OCI-M2 (cell line): ENCODE results near the gene ZNF24.

Experiments used
- DNase-seq: peaks from one replicate; lab custom pipeline; 2025; ENCODE audit not compliant: unreplicated experiment; lab: John Stamatoyannopoulos, UW

The ZNF24 gene

DNA sequence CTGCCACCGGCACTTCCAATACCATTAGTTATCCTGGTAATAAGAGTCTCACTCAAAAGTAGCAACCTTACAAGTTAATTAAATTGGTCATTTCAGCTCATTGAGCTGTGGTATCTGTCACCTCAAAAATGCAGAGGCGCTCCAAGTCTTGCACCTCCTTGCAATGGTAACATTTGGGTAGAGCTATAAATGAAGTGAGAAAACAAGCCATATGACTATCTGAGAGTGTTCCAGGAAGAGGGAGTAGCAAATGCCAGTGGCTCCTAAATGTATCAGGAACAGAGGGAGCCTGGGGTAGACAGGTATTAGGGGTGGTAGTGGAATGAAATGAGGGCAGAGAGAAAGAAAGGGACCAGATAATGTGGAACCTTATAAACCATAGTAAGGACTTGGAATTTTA lies 48.2 kb downstream of the ZNF24 start:
- no peak for DNase-seq

- DNase-seq, result no peak
These were observed 53.1 kb downstream of the ZNF24 start for GRCh38 chr18:35291166-35291565.

DNA sequence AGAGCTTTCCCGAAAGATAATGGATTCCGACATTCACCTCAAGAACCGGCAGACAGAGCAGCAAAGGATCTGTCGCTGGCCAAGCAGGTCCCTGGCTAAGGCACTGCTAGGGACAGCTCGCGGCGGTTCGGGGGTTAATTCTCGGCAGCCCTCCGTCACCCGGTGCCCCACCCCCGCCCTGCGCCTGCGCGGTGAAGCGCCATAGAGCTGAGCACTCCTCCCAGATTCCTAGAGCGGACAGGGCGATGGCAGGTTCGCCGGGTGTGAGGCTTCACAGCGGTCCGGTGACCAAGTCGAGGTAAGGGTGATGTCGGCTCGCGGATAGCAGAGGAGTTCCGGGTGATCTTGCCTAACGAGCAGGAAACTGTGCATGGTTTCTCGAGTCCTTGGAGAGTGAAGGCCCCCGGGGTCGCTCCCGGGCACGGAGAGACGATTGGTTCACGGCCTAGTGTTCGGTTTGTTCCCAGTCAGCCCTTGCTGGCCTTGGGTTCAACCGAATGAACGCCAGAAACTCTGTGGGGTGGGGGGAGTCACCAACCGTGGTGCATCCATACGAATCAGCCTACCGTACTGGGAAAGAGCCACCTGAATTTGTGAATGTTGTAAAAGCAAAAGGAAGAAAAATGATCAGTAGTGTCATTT lies 54.0 kb downstream of the ZNF24 start, which contains the start of gene ZSCAN30:
Gene ZSCAN30 (minus strand): TSS at position 136 of the 642 bp plus-strand sequence. CDS start 25,877 bp downstream, outside the sequence.
- DNase-seq, result peak; percentile 48

GRCh38 chr18:35289727-35290093 lies 54.5 kb downstream of the ZNF24 start:
- DNase-seq, result no peak

DNA sequence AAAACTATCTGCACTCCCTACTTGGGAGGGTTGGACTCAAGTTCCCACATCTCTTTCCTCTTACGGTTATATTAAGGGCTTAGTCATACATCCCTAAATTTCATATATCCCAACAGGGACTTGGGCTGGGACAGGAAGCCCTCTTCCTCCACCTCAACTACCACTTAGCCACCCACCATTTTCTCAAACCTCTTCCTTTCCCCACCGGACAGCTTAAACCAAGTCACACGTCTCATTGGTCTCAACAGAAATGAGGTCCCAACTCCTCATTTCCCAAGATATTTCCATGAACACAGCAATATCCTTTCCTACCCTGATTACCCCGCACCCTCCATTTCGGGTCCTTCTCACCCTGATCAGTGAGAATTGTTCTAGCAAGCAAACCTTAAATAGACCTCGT lies 54.9 kb downstream of the ZNF24 start:
- DNase-seq, result no peak

GRCh38 chr18:35284841-35285240 lies 59.4 kb downstream of the ZNF24 start:
- no peak for DNase-seq

- DNase-seq, result no peak
These were observed 60.1 kb downstream of the ZNF24 start for GRCh38 chr18:35283923-35284794.

- no peak for DNase-seq
These were observed 61.9 kb downstream of the ZNF24 start for GRCh38 chr18:35282353-35282752.
